CD4-positive, alpha-beta T cell treated with Interleukin-12 subunit alpha and Interleukin-12 subunit beta, for 1 hour (primary cell): ENCODE measurements around the gene ERFE.

Experiments
- DNase-seq: peaks from one replicate; pipeline ENCODE4 v3.0.0-alpha.2; 2020

ERFE gene

GRCh38 chr2:238140040-238140439, 18.7 kb upstream of the ERFE start:
- DNase-seq, result no peak

- DNase-seq, result no peak
Measured at GRCh38 chr2:238140721-238141540, 17.8 kb upstream of the ERFE start.

- no peak for DNase-seq
Measured at GRCh38 chr2:238141541-238142318, 17.0 kb upstream of the ERFE start.

DNA sequence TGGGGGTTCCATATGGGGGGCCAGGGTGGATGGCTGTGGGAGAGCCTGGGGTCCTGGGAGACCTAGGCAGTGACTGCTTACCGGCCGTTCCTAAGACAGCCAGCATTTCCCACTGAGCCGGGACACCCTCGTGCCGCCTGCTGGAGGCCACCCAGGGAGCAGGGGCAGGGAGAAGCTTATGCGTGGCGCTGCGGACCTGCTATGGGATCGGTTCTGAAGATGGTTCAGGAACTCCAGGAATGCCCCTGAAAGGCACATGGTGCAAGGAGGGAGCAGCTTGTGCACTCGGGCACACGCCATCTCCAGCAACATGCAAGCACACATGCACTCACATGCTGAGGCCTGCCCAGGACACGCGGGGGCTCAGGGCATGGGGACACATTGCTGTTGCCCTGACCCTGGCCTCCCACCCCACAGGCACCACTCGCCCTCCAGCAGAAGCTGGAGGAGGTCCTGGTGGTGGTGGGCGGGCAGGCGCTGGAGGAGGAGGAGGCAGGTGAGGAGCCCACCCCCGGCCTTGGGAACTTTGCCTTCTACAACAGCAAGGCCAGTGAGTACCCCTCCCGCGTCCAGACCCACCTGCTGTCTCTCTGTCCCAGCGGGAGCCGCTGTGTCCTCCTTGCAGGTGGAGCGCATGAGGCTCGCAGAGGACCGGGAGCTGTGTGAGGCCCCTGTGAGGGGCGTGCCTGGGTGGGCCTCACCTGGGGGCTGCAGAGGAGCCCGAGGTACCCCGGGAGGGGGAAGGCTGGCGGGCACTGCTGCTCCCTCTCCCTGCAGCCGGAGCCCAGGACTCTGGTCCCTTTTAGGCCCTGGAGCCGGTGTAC, 16.2 kb upstream of the ERFE start:
- no peak for DNase-seq

GRCh38 chr2:238143239-238143951, 15.4 kb upstream of the ERFE start:
- DNase-seq, result no peak

DNA sequence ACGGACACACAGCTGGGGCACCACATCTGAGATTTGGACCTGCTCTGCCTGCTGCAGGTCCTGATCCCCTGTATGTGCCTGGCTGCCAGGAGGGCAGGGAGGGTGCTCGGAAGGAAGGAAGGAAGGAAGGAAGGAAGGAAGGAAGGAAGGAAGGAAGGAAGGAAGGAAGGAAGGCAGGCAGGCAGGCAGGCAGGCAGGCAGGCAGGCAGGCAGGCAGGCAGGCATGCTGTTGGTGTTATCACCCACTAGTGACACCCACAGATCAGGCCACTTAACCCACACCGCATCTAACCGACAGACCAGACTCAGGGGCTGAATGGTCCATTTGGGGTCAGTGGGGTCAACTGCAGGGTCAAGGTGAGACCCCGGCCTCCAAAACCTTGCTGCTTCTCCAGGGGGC, 14.5 kb upstream of the ERFE start:
- DNase-seq, result no peak

DNA sequence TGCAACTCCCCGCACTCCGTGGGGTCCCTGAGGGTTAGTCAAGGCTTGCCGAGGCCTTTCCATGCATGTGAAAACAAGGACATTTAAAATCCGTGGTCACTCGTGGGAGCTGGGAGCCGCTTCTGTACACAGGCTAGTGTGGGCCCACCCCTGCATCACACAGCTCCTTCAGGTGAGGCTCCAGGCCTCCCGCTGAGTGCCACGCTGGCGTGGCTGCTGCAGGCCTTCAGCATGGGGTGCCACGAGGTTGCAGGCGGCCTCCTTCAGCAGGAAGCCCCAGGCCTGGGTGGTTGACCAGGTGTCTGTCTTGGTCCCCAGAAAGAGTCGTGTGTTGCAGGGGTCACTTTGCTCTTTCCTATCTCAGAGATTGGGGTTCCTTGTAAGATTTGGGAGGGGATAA, 13.7 kb upstream of the ERFE start:
- DNase-seq, result no peak

DNA sequence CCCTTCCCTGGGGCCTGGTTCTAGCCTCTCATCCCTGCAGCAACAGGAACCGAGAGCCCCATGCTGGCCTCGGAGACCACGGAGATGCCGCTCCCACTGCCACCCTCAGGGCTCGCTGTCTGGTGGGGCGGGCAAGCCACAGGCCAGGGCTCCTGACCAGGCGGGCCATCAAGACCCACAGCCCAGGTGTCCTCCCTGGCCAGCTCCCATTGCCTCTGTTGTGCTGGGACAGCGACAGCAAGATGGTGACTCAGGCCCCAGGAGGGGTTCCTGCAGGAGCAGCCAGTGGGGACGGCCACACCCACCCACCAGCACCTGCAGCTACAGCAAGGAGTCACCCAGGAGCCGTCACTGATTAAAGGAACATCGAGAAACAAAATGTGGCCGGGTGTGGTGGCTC, 12.9 kb upstream of the ERFE start:
- DNase-seq, result no peak

DNA sequence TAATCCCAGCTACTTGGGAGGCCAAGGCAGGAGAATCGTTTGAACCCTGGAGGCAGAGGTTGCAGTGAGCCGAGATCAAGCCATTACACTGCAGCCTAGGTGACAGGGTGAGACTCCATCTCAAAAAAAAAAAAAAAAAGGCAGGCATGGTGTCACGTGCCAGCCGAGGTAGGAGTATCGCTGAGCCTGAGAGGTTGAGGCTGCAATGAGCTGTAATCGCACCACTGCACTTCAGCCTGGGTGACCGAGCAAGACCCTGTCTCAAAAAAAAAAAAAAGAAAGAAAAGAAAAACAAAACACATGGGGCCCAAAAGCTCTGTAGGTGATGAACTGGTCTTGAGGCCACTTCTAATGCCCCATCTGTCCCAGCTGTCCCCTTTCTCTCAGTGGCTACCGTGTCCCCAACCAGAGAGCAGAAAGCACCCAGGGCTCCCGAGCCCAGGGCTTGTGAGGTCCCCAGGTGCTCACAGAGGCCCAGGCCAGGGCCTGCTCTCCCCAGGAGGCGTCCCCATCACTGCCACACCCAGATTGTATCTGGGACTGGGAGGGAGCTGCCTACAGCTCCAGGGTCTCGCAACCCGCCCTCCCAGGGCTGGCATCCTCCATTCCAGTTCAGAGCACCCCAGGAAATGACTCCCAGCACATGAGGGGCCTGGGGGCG, 11.8 kb upstream of the ERFE start:
- DNase-seq, result no peak

DNA sequence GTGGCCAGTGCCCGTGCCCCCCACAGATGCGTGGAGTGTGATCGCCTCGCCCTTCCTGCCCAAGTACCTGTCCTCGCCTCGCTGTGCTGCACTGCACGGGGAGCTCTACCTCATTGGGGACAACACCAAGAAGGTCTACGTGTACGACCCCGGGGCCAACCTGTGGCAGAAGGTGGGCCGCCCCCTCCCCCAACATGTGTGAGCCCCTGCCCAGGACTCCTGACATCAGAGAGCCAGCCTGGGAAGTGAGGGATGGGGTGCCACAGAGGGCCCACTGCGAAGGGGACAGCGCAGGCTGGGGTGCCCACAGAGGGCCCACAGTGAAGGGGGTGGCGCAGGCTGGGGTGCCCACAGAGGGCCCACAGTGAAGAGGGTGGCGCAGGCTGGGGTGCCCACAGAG, 9.8 kb upstream of the ERFE start:
- DNase-seq, result no peak

DNA sequence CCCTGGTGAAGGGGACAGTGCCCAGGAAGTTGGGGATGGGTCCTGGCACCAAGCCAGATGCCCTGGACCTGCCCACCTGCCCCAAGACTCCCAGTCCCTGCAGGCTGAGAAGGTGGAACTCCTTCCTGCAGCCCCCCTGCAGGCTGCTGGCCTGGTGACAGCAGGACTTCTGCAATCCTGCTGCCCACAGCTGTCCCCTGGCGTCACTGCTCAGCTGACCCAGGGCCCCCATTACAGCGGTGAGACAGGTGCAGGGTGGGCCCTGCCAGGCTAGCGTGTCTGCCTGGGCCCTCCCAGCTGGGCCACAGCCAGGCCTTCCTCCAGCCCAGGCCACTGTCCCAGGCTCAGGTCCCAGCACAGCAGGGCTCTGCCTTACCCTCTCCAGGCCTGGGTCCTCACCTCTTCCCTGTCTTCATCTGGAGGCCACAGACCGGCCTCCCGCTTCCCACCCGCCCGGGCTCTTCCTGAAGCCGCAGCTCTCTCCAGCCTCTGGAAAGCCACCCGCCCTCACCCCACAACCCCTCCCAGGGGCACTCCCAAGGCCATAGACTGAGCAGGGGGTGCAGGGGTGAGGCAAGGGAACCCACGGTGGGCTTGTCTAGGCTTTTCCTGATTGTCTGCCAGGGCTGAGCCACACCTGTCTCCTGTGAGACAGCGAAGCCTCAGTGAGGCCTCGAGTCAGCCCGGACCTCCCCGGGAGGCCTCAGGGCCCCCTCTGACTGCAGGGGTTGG, 8.8 kb upstream of the ERFE start:
- no peak for DNase-seq

DNA sequence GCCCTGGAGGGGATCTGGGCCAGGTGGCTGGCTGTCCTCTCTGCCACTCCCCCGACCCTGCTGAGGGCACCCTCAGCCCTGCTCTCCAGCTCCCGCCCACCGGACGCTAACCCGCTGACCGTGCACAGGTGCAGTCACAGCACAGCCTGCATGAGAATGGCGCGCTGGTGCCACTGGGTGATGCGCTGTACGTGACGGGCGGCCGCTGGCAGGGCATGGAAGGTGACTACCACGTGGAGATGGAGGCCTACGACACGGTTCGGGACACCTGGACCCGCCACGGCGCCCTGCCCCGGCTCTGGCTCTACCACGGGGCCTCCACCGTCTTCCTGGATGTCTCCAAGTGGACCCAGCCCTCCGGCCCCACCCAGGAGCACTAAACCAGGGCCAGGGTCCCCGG, 8.1 kb upstream of the ERFE start:
- DNase-seq, result no peak

DNA sequence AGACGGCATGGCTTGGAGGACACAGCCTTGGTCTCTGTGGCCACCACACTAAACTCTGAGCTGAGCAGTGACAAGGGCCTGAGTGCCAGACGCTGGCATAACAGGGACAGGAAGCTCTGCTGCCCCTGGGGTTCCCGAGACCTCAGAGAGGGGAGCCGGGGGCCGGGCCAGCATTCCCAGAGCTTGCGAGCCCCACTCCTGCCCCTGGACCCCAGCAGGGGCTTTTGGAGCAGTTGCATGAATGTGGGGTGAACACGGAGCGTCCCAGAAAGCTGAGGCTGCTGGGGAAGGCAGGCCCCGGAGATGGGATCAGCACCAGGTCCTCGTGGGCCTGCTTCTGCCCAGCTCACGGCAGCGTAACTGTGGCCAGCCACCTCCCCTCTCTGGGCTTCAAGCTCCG, 7.6 kb upstream of the ERFE start:
- no peak for DNase-seq

- no peak for DNase-seq
Measured at GRCh38 chr2:238151628-238152235, 7.0 kb upstream of the ERFE start.

GRCh38 chr2:238152771-238153688, 5.7 kb upstream of the ERFE start:
- DNase-seq, result no peak

GRCh38 chr2:238154570-238154969, 4.2 kb upstream of the ERFE start:
- no peak for DNase-seq

DNA sequence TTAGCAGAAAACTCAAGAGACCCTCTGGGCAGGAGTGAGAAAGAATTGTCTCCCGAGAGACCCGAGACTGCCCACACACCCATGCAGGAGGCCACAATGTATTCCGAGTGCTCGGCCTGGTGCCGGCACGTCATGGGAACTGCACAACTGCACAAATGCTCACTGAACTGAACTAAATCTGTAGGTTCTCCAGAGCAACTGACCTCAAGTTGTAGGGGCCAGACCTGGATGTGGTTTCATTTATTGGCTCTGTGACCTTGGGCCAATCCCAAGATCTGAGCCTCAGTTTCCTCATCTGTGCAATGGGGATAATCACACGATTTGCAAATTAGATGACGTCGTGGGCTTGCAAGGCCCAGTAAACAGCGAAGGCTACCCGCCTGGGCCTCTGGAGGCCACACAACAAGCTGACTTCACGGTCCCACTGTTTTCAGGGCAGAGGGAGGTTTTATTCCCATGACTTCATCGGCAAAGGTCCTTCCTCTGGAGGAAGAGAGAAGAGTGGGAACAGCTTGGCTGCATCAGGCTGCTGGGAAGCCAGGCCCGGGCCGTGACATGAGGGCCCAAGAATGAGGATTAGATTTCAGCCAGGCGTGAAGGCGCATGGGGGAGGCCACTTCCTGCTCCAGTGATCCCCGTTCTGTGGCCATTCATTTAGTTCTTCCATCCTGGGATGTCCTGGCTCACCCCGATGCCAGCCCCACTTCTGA, 3.6 kb upstream of the ERFE start:
- no peak for DNase-seq

- DNase-seq, result no peak
Measured at GRCh38 chr2:238155761-238156694, 2.7 kb upstream of the ERFE start.
